ENCODE measurements around the gene NAA80. TPM values are rescaled to one million over a fixed set of nuclear protein-coding genes. Genes with fewer than 3 reads are reported as not detected.

NAA80 gene
- total RNA-seq, 1 donor from 2014 or later: 1.3 TPM

GRCh38 chr3:50338965-50339364 lies 39.8 kb upstream of the NAA80 start:
- H3K27me3 ChIP-seq (ENCODE audit: control insufficient read depth, insufficient read depth, low read length): no peaks in the 10 kb centered on the region
- no peak for TF ChIP-seq CTCF (IDR thresholded peaks at IDR 0.05; ENCODE audit: insufficient read depth, low read length, severe bottlenecking)
- no peak overlapping the region for H3K4me3 ChIP-seq (ENCODE audit: low read depth, low read length)
- no peaks in the 10 kb centered on the region for H3K36me3 ChIP-seq (ENCODE audit: control insufficient read depth, insufficient read depth, low read length)
- no peak for DNase-seq (ENCODE audit: low read depth)
- peak; percentile 36 for FAIRE-seq

GRCh38 chr3:50337175-50337861 lies 38.1 kb upstream of the NAA80 start:
- TF ChIP-seq CTCF (IDR thresholded peaks at IDR 0.05; ENCODE audit: insufficient read depth, low read length, severe bottlenecking): no peak
- H3K4me3 ChIP-seq (ENCODE audit: low read depth, low read length): peak overlapping the region; percentile 90
- no peak for FAIRE-seq
- DNase-seq (ENCODE audit: low read depth): peak; percentile 96
- H3K27me3 ChIP-seq (ENCODE audit: control insufficient read depth, insufficient read depth, low read length): no peaks in the 10 kb centered on the region
- no peaks in the 10 kb centered on the region for H3K36me3 ChIP-seq (ENCODE audit: control insufficient read depth, insufficient read depth, low read length)

GRCh38 chr3:50336452-50337174 lies 37.4 kb upstream of the NAA80 start:
- peak; percentile 53 for DNase-seq (ENCODE audit: low read depth)
- no peak for FAIRE-seq
- peak overlapping the region; percentile 90 for H3K4me3 ChIP-seq (ENCODE audit: low read depth, low read length)
- H3K27me3 ChIP-seq (ENCODE audit: control insufficient read depth, insufficient read depth, low read length): no peaks in the 10 kb centered on the region
- H3K36me3 ChIP-seq (ENCODE audit: control insufficient read depth, insufficient read depth, low read length): peaks cover 1% of the 10 kb centered on the region
- no peak for TF ChIP-seq CTCF (IDR thresholded peaks at IDR 0.05; ENCODE audit: insufficient read depth, low read length, severe bottlenecking)

- no peak for TF ChIP-seq CTCF (IDR thresholded peaks at IDR 0.05; ENCODE audit: insufficient read depth, low read length, severe bottlenecking)
- Histone ChIP-seq H3K4me3 (ENCODE audit: low read depth, low read length) (no peak overlapping the region), H3K27me3 (ENCODE audit: control insufficient read depth, insufficient read depth, low read length) (no peaks in the 10 kb centered on the region), H3K36me3 (ENCODE audit: control insufficient read depth, insufficient read depth, low read length) (peaks cover 16% of the 10 kb centered on the region)
- no peak for FAIRE-seq
- no peak for DNase-seq (ENCODE audit: low read depth)
These were observed 35.3 kb upstream of the NAA80 start for GRCh38 chr3:50334339-50335075.

- Histone ChIP-seq H3K27me3 (ENCODE audit: control insufficient read depth, insufficient read depth, low read length) (no peaks in the 10 kb centered on the region), H3K4me3 (ENCODE audit: low read depth, low read length) (no peak overlapping the region), H3K36me3 (ENCODE audit: control insufficient read depth, insufficient read depth, low read length) (peaks cover 17% of the 10 kb centered on the region)
- no peak for DNase-seq (ENCODE audit: low read depth)
- no peak for FAIRE-seq
- no peak for TF ChIP-seq CTCF (IDR thresholded peaks at IDR 0.05; ENCODE audit: insufficient read depth, low read length, severe bottlenecking)
These were observed 34.6 kb upstream of the NAA80 start for GRCh38 chr3:50333744-50334328.

Measured in bronchial epithelial cell (primary cell).